Heart left ventricle (tissue), 13 donors: ENCODE results near the gene DNAJC17.

Source experiments
- CTCF ChIP-seq, 12 donors: fragments of 200-600 bp; sonication (generic) in 4 of 12; IDR thresholded peaks; one replicate each; pipeline versions ENCODE4 v1.5.0 to v1.8.0; 2018 to 2022; ENCODE audit warnings: antibody characterized with exemption in 12 of 12, mild to moderate bottlenecking in 5 of 12
- POLR2A ChIP-seq, 2 donors: fragments of 450-650 bp; IDR thresholded peaks; one replicate each; pipeline ENCODE4 v1.6.1; 2017; ENCODE audit warnings: antibody characterized with exemption in 2 of 2, mild to moderate bottlenecking in 2 of 2, moderate library complexity in 2 of 2
- donor health status: ischemic (EF 13 %, LVEDD 7.1; RV severe dilation, severe dysfunction).
- donor health status: DM: no; HTN: yes; CAD: no.
- donor health status: DM: no; HTN: no; CAD: no.
- donor health status: ischemic (EF 25% LVEDD 6.9; RV normal size, moderate dysfunction).
- donor health status: ischemic (EF 25% LVEDD 5.7; RV mildly dilated, moderate dysfunction).
- donor health status: ischemic (EF 35%, LVEDD 5.7; RV mildly dilated, moderate dysfunction).
- donor health status: nonischemic (EF 11% LVEDD 7.7; RV severe dilation, severe dysfunction).
- donor health status: DM: yes; HTN: yes; CAD: no.
- donor health status: PGD.
- donor health status: ischemic (EF 29% LVEDD 5.4; RV normal size, mild dysfunction).
- donor health status: nonischemic (EF 23%, LVEDD 6.1; RV moderate dilation, normal function).

GRCh38 chr15:40830884-40831283 lies 23.6 kb upstream of the DNAJC17 start:
- TF ChIP-seq CTCF (IDR thresholded peaks at IDR 0.05) = no peak
- no peak for TF ChIP-seq POLR2A (IDR thresholded peaks at IDR 0.05)
